GM18909 (cell line): ENCODE results near the gene RPA1.

Experiments used
- ATAC-seq: cut with Tn5 transposase; IDR thresholded peaks from one replicate; pipeline ENCODE4 v1.9.1; 2021; ENCODE audit warnings: mild to moderate bottlenecking; ENCODE audit not compliant: unreplicated experiment, poor library complexity

RPA1 gene

DNA sequence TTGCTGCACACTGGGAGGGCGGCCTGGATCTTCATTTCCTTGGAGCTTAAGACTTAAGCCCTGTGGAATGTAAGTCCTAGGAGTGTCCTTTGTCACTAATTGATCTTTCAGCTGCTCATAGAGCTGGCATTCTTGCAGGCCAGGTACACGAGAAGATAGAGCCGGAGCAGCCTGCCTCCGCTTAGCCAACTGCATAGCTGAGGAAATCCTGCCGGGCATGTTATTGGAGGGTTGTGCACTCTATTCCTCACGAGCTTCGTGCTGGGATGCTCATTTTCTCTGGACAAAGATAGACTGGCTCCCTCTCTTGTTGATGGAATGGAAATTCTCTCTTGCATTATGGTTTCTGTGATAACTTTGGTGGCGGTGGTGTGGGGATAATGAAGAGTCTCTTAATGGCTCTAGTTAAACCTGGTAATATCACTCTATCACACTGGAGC is 76.9 kb downstream of the RPA1 start:
- no peak for ATAC-seq

GRCh38 chr17:1907216-1907631 is 77.4 kb downstream of the RPA1 start:
- ATAC-seq = no peak

- no peak for ATAC-seq
Measured at GRCh38 chr17:1907909-1908698, 78.3 kb downstream of the RPA1 start.

DNA sequence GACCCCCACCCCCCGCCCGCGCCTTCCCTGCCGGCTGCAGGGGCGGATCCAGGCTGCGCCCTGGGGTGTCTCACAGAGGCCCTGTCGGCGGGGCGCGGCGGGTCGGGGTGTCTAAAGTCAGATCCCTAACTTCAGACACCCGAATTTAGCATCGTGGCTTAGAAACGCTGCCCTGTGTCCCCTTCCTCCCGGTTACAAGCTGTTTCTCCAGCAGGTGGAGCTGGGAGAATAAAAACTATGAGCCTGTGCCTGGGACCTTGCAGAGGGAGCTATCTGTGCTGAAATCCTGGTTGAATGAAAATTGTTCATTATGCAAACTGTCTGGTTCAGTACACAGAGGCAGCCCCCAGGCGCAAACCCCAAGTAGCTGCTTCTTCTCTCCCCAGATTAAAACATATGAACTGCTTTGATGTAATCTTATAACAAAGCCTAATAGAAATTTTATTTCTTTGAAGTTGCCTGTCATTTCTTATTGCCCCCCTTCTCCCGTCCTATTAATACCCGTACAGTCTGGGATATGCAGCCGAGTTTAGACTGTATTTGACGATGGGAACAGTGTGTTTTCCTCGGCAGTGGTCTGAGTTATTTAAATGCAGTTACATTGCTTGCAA is 79.0 kb downstream of the RPA1 start:
- ATAC-seq = no peak

DNA sequence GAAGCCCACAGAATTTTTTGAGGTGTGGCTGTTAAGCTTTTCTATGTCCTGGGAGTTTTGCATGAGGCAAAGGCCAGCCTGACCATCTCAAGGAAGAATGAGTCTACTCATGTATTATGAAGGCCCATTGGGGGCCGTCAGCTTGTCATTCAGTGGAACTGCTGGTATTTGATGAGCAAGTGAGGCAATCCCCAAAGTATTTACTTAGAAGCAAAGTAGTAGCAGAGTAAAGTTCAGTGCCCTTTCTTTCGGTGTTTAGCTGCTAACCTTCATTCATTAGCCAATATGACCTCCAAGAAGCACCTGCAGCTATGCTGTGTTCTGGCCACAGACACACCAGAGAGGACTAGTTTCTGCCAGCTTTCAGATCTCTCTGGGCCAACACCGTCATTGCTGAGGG is 80.2 kb downstream of the RPA1 start:
- no peak for ATAC-seq

- ATAC-seq = no peak
Measured at GRCh38 chr17:1912146-1912545, 82.3 kb downstream of the RPA1 start.

DNA sequence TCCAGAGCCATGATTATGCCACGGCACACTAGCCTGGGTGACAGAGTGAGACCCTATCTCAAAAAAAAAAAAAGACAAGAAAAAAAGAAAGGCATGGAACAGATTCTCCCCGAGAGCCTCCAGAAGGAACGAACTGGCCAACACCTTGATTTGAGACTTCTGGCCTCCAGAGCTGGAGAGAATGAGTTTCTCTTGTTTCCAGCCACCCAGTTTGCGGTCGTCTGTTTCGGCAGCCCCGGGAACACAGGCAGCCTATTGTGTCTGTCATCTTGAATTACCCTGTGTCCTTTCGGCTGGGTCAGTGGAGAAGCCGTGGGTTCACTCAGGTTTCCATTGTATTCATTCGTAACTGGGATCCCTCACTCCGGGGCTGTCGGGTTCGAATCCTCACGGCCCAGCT is 83.9 kb downstream of the RPA1 start:
- no peak for ATAC-seq

GRCh38 chr17:1914661-1915083 is 84.9 kb downstream of the RPA1 start:
- no peak for ATAC-seq

- no peak for ATAC-seq
Measured at GRCh38 chr17:1915889-1916288, 86.1 kb downstream of the RPA1 start.

- no peak for ATAC-seq
Measured at GRCh38 chr17:1916316-1916715, 86.5 kb downstream of the RPA1 start.

- ATAC-seq = no peak
Measured at GRCh38 chr17:1916963-1917715, 87.3 kb downstream of the RPA1 start.

DNA sequence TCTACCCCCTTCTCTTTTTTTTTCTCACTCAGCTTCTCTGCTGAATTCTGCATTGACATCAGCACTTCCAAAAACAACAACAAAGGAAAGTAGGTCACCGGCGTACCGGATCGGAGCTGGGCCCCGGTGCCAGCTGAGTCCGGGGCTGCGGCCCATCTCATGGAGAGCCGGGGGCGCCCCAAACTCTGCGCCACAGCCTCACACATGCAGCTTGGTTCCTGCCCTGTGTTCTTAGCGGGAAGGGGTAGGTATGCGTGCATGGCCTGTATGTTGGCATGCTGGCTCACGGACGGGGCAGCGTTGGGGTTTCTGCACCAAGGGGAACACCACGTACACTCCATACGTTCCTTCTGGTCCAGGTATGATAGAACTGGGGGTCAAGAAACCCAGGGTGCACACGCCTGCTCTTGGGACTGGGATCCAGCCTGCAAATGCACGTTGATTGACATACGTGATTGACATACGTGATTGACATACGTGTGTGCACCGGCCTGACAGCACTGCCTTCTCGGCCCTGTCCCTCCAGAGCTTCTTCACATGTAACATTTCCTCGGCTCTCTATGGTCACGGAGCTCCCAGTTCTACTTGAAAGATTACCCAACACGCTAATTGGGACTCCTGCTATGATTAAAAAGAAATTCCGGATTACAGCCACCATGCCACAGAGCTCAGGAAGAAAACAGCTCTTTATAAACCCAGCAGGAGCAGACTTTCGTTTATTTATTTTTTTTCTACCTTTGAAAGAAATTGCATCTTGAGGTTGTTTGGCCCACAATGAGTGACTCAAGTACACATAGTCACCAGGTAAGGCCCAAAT is 88.7 kb downstream of the RPA1 start:
- no peak for ATAC-seq

DNA sequence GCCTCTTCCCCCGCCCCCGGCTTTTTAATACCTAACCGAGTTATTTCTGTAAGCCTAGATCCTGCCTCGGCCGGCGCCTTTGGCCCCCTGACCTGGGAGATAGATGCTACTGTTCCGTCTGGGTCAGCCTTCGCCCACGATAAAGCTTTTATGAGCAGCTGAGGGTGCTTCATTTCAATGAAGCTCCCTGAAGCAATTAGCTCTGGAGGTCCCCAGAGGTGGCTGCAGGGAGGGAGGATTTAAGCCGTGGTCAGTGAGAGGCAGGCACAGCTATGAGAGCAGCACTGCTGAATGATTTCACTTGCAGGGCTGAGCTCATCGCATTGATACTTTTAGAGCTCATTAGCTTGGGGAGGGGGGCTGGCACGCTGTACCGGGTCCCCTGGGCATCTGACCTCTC is 89.4 kb downstream of the RPA1 start:
- no peak for ATAC-seq

GRCh38 chr17:1920948-1921351 is 91.1 kb downstream of the RPA1 start:
- no peak for ATAC-seq

GRCh38 chr17:1928976-1929375 is 99.2 kb downstream of the RPA1 start:
- no peak for ATAC-seq

GRCh38 chr17:1930337-1930645 is 100.5 kb downstream of the RPA1 start:
- ATAC-seq = no peak

DNA sequence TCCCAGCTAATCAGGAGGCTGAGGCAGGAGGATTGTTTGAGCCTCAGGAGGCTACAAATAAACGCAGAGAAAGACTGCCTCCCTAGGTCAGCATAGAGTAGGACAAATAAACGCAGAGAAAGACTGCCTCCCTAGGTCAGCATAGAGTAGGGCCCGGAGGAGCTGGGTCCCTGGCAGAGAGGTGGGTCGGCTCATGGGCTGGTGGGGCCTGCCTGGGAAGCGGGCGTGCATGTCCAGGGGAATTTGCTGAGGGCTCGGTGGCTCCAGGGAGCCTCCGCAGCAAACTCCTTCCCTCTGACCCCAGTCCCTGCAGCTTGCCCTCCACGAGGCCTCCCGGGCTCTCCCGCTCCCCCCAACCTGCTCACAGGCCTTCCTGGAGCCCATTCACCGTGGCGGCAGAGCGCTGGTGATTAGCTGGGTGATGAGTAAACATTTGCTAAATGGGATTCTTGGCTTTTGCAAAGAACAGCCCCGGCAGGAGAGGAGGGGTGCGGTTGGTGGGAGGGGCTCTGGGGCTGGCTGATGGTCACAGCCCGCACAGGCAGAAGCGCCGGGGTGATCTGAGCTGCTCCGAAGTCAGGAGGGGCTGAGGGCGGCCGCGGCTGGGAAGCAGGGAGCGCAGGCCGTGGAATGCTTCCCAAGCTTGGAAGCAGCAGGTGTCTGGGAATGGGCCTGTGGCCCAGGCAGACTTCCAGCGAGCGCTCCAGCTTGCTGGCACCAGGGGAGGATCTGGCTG is 102.2 kb downstream of the RPA1 start:
- ATAC-seq = no peak

DNA sequence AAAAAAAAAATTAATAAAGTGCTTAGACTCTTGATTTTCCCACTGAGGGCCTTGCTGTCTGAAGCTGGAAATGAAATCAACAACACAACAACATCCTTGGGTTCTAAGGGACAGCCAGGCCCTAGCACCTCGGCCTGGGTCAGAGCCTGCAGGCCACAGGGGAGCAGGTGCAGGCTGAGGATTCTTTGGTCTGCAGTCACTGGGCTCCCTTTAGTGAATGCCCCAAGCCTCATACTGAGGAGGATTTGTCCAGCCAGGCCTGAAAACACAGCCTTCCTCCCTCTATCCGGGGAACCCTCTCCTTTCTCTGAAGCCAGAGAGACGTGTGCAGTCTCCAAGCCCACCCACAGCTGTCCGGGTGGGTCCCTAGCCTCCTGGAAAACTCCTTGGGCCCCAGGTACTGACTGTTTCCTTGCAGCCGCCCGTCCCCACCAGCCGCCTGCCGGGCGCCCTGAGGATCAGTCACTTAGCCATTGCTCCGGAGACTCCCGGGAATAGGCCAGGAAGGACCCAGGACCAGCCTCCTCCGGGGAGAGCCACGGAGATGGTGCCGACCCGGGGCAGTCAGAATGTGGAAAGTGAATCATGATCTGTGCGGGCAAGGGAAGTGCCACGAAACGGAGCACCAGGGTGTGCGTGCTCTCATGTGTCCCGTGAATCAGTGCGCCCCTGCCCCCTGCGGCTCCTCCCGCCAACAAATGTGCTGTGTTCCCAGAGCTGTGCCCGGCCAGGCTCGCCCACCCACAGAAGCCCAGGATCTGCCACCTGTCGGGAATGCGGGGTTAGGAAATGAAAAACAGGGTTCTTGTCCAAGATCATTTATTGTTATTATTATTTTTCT is 104.3 kb downstream of the RPA1 start:
- no peak for ATAC-seq

DNA sequence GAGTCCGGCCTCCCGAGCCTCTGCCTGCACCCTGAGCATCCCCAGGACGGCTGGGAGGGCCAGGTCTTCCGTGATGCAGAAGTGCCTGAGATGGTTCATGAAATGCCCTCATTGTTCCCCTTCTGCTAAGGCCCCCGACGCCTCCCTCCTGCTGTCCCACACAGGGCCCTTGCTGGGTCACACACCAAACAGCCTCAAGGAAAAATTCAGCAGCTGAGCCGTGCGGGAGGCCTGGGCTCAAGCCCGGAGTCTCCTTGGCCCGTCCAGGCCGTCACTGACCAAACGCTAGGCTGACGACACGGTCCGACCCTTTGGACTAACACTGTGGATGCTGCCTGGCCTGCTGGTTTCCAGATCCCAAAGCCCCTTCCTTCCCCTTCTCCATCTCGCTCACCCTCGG is 105.1 kb downstream of the RPA1 start:
- no peak for ATAC-seq
